Gastrocnemius medialis (tissue), 4 donors: ENCODE measurements around the gene TMEM196. TPM values are rescaled to one million over a fixed set of nuclear protein-coding genes. Genes with fewer than 3 reads are reported as not detected.

Experiments used
- ATAC-seq, 2 donors: fragments of 150-250 bp; one replicate each; pipeline ENCODE4 v1.9.1; 2016
- DNase-seq, 2 donors: peaks; one replicate each; pipeline ENCODE4 v3.0.0-alpha.2; 2019
- H3K27ac ChIP-seq, 4 donors: fragments of 200-600 bp; sonication (generic); 1 replicate in 1 of 4; 2 replicates in 3 of 4; pipeline ENCODE4 v1.5.1; 2016 to 2018; ENCODE audit warnings: mild to moderate bottlenecking in 2 of 4, moderate library complexity in 1 of 4
- H3K27me3 ChIP-seq, 3 donors: fragments of 200-600 bp; sonication (generic) in 2 of 3; 1 replicate in 1 of 3; 2 replicates in 2 of 3; pipeline versions ENCODE4 v1.5.1 to v1.6.0; 2016 to 2019; ENCODE audit warnings: mild to moderate bottlenecking in 1 of 3, moderate library complexity in 1 of 3
- H3K36me3 ChIP-seq, 2 donors: fragments of 200-600 bp; sonication (generic) in 1 of 2; one replicate each; pipeline ENCODE4 v1.5.1; 2017 to 2018
- H3K4me1 ChIP-seq, 2 donors: fragments of 200-600 bp; sonication (generic) in 1 of 2; one replicate each; pipeline ENCODE4 v1.5.1; 2016 to 2017; ENCODE audit warnings: mild to moderate bottlenecking in 2 of 2
- H3K4me3 ChIP-seq, 4 donors: fragments of 200-600 bp; sonication (generic) in 3 of 4; 1 replicate in 1 of 4; 2 replicates in 3 of 4; pipeline ENCODE4 v1.5.1; 2016 to 2019; ENCODE audit warnings: mild to moderate bottlenecking in 2 of 4
- H3K9me3 ChIP-seq, 3 donors: fragments of 200-600 bp; sonication (generic) in 2 of 3; 1 replicate in 1 of 3; 2 replicates in 2 of 3; pipeline ENCODE4 v1.5.1; 2016 to 2019
- CTCF ChIP-seq, 5 experiments: fragments of 450-650 bp in 3 of 5; fragments of 200-600 bp in 2 of 5; sonication (generic) in 2 of 5; IDR thresholded peaks in 4 of 5; conservative IDR thresholded peaks in 1 of 5; 1 replicate in 4 of 5; 2 replicates in 1 of 5; pipeline ENCODE4 v1.5.1; 2016 to 2019; ENCODE audit warnings: antibody characterized with exemption in 5 of 5, mild to moderate bottlenecking in 3 of 5, moderate library complexity in 3 of 5
- POLR2A ChIP-seq, 2 donors: fragments of 450-650 bp; IDR thresholded peaks; one replicate each; pipeline ENCODE4 v1.6.1; 2017; ENCODE audit warnings: antibody characterized with exemption in 2 of 2, mild to moderate bottlenecking in 2 of 2, moderate library complexity in 2 of 2
- in situ Hi-C, 4 donors: fragments of 200-750 bp; cut with MboI; loops; one replicate each; pipeline versions ENCODE4 v1.15.0 to v1.8.0; 2017; ENCODE audit warnings: low sequenced_read_pairs in 4 of 4
- intact Hi-C: fragments of 100-400 bp; cut with DNase I; formaldehyde crosslinking; loops from one replicate; pipeline ENCODE4 v1.15.1; 2023; ENCODE audit warnings: low total_unique reads
- total RNA-seq, 4 donors: library from RNA; depleted of rRNA; stranded (reverse); fragments of >200 nt; gene quantifications; one replicate each; pipeline versions ENCODE4 v1.1.0 to v1.2.3, GENCODE V29; 2016

Gene TMEM196
- total RNA-seq, 4 donors from 2014 or later = not detected

- TF ChIP-seq CTCF (IDR thresholded peaks at IDR 0.05 in 4 of 5, conservative IDR thresholded peaks at IDR 0.05 in 1 of 5) = no peak
- TF ChIP-seq POLR2A (IDR thresholded peaks at IDR 0.05) = no peak
- intact Hi-C loops (no loop called here), in situ Hi-C loops (no loop called here)
- no peaks in the 10 kb centered on the region for H3K27me3 ChIP-seq
- no peak overlapping the region for H3K4me3 ChIP-seq
- no peak for ATAC-seq
- no peaks in the 10 kb centered on the region for H3K36me3 ChIP-seq
- no peak overlapping the region for H3K27ac ChIP-seq
- no peak for DNase-seq
- H3K4me1 ChIP-seq = no peaks in the 10 kb centered on the region
- H3K9me3 ChIP-seq = no peaks in the 10 kb centered on the region
Measured at GRCh38 chr7:19811386-19811785, 38.0 kb upstream of the TMEM196 start.

- no peaks in the 10 kb centered on the region for H3K36me3 ChIP-seq
- no peaks in the 10 kb centered on the region for H3K27me3 ChIP-seq
- H3K4me3 ChIP-seq = no peak overlapping the region
- H3K9me3 ChIP-seq = no peaks in the 10 kb centered on the region
- ATAC-seq (no peak), DNase-seq (no peak)
- H3K4me1 ChIP-seq = no peaks in the 10 kb centered on the region
- TF ChIP-seq POLR2A (IDR thresholded peaks at IDR 0.05) (no peak), CTCF (IDR thresholded peaks at IDR 0.05 in 4 of 5, conservative IDR thresholded peaks at IDR 0.05 in 1 of 5) (no peak)
- intact Hi-C loops (no loop called here), in situ Hi-C loops (no loop called here)
- no peak overlapping the region for H3K27ac ChIP-seq
Measured at GRCh38 chr7:19798986-19799385, 25.6 kb upstream of the TMEM196 start.

- Histone ChIP-seq H3K4me1 (no peaks in the 10 kb centered on the region), H3K27ac (no peak overlapping the region), H3K9me3 (no peaks in the 10 kb centered on the region), H3K4me3 (no peak overlapping the region), H3K36me3 (no peaks in the 10 kb centered on the region), H3K27me3 (no peaks in the 10 kb centered on the region)
- no peak for DNase-seq
- in situ Hi-C loops (no loop called here), intact Hi-C loops (no loop called here)
- TF ChIP-seq POLR2A (IDR thresholded peaks at IDR 0.05) = no peak
- no peak for TF ChIP-seq CTCF (IDR thresholded peaks at IDR 0.05 in 4 of 5, conservative IDR thresholded peaks at IDR 0.05 in 1 of 5)
- ATAC-seq = no peak
Measured at GRCh38 chr7:19783541-19783940, 10.1 kb upstream of the TMEM196 start.

GRCh38 chr7:19776981-19777380 is 3.6 kb upstream of the TMEM196 start:
- Histone ChIP-seq H3K27ac (no peak overlapping the region), H3K4me3 (no peak overlapping the region), H3K36me3 (no peaks in the 10 kb centered on the region), H3K4me1 (no peaks in the 10 kb centered on the region), H3K9me3 (no peaks in the 10 kb centered on the region), H3K27me3 (peaks cover 16 to 26% (median 23%) of the 10 kb centered on the region in 3 donors)
- in situ Hi-C loops (no loop called here), intact Hi-C loops (no loop called here)
- TF ChIP-seq CTCF (IDR thresholded peaks at IDR 0.05 in 4 of 5, conservative IDR thresholded peaks at IDR 0.05 in 1 of 5) (no peak), POLR2A (IDR thresholded peaks at IDR 0.05) (no peak)
- ATAC-seq (no peak), DNase-seq (no peak)

- in situ Hi-C loops = no loop called here
- Histone ChIP-seq H3K36me3 (no peaks in the 10 kb centered on the region), H3K4me1 (no peaks in the 10 kb centered on the region), H3K27me3 (peaks cover 22 to 35% (median 28%) of the 10 kb centered on the region in 3 donors), H3K27ac (no peak overlapping the region), H3K9me3 (no peaks in the 10 kb centered on the region), H3K4me3 (no peak overlapping the region)
- DNase-seq = no peak
- no peak for ATAC-seq
- TF ChIP-seq CTCF (IDR thresholded peaks at IDR 0.05 in 4 of 5, conservative IDR thresholded peaks at IDR 0.05 in 1 of 5) = no peak
- no peak for TF ChIP-seq POLR2A (IDR thresholded peaks at IDR 0.05)
- intact Hi-C loops = no loop called here
Measured at GRCh38 chr7:19775578-19775977, 2.2 kb upstream of the TMEM196 start.
